ENCODE results near the gene CROCC2.

Gene CROCC2

DNA sequence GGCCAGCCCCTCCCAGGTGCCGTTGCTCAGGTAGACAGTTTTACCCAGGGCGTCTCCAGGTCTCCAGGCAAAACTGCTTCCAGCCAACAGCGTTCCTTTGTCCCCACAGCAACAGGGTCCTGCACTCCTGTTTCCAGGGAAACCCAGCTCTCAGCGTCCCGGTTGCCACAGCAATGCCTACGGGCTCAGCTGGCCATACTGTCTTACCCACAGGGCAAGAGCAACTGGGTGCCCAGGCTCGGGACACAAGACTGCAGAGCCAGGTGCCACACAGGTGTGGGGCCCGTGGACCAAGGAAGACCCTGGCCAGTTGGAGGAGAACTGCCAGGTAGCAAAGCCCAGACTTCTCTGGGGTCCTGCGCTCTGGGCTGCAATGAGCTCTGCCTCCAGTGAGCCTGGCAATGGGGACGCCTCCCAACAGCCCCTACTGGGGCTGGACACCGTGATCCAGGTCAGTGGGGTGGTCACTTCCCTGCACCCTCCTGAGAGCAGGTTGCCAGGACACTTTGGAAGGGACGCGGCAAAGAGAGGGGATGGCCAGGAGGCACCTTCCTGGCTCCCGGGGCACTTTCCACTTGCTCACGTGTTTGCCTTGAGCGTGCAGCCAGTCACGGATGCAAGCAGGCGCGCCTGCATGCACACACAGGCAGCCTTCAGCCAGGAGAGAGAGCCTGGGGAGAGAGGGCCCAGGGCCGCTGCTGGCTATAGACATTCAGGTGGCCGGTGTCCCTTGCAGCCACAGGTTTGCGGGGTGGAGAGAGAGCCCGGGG, at the start of gene CROCC2:
Gene CROCC2, plus strand, starts transcription at position 196 of the 770 bp plus-strand sequence. Its CDS starts 178 bp downstream, at position 374.
- no peak for DNase-seq (ENCODE audit: low read depth in 2 of 2)

DNA sequence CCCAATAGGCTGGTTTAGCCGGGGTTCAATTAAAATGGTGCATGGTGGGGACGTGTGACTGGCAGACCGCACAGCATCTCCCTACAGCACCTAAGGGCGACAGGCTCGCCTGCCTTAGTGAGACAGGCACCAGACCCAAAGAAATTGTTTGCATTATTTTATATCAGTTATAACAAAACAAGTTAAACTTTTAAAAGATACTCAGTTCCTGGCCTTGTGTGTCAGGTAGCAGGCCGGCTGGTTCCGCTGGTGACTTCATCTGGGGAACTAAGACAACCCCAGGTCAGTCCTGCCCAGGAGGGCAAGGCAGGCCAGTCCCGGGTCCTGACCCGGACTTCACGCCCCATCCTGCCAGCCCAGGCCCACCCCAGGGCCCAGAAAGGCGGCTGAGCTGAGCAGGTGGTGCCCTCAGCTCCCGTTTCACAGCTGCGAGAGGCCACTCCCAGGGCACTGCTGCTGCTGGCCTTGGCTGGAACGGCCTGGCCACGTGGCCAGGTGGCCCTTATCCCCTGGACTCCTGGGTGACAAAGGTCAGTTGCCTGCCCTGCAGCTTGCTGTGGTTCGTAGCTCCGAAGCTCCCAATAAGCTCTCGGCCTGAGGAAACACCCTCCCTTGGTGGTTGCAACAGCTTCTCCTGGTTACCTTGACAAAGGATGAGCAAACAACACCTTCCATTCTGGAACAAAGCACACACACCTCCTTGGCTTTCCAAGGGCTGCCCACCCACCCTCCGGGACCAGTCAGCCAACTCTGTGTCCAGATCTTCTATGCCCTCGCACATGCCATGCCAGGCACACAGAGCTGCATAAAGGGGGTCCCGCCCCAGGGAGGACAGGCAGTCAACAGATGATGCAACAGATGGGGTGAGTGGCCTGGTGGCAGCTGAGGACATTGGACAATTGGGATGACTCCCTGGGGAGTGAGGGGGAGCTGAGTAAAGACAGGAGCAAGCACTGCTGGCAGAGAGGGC, 48.8 kb upstream of the CROCC2 start:
- no peak for DNase-seq (ENCODE audit: low read depth in 2 of 2)

- DNase-seq (ENCODE audit: low read depth in 2 of 2): no peak
These were observed 47.8 kb upstream of the CROCC2 start for GRCh38 chr2:240858321-240858720.

DNA sequence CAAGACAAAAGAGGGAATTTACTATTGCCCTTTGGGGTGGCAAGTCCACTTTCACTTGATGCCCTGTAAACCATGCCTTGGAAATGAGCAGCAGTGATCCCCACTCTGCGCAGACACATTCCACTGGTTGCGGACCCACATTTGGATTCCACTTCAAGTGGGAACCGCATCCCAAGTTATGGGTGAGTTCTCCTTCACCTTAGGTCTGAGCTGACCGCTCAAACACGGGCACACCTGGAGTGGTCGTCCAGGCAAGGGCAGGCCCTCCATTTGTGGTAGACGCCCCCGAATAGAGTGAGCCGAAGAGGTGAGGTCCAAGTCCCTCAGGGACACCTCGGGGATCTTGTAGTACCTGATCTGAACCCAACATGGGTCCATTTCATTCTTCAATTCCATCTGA, 47.3 kb upstream of the CROCC2 start:
- no peak for DNase-seq (ENCODE audit: low read depth in 2 of 2)

DNA sequence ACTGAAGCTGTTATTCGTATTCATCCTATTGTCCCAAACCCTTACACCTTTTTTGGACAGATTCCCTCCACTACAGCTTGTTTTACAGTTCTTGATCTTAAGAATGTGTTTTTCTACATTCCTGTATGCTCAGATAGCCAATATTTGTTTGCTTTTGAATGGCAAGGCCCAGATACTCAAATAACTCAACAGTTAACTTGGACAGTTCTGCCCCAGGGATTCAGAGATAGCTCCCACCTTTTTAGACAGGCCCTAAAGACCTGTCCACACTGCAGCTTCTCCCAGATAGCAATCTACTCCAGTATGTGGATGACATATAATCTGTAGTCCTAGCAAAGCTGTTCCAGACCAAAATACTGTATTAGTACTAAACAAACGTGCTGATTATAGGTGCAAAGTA, 44.6 kb upstream of the CROCC2 start:
- DNase-seq (ENCODE audit: low read depth in 2 of 2): no peak

GRCh38 chr2:240864475-240864874, 41.7 kb upstream of the CROCC2 start:
- DNase-seq (ENCODE audit: low read depth in 2 of 2): no peak

DNA sequence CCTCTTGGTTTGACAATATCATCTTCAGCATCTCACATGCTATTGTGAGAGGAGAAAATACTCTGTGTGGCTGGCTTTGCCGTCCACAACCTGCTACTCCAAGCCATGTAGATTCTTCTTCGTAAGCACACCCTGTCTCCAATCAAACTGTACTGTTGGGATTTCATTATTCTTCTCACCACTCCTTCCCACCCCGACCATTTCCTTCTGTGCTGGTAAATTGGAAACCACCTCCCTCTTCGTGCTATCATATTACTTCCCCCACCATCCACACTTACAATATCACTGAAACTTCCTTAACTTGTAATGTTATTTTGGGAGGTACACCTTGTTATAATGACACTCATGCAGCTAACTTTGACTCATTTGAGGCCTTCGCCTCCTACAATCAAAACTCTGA, 40.7 kb upstream of the CROCC2 start:
- DNase-seq (ENCODE audit: low read depth in 2 of 2): no peak

DNA sequence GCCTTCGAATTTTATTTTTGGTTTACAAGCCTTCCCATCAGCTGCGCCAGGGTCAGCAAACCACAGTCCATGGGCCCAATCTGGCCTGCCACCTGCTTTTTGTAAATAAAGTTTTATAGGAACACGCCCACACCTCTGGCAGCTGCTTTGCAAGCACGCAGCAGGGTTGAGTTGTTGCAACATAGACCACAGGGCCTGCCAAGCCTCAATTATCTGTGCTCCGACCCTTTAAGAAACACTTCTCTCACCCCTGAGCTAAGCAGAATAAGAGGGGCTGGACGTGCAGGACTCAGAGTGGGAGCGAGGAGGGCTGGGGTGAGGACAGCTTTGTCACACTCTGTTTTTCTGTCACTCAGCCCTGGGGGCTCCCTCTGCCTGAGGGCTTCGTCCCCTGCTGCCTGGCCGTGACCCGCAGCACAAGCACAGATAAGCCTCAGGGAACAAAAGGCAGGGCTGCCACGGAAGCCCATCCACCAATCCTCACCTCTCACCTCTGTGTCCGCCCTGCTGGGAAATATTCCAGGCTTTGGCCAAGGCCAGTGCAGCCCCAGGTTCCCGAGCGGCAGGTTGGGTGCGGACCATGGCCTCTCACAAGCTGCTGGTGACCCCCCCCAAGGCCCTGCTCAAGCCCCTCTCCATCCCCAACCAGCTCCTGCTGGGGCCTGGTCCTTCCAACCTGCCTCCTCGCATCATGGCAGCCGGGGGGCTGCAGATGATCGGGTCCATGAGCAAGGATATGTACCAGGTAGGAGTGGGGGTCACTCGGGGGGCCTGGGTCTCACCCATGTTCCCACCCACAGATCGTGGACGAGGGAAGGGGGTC, 37.6 kb upstream of the CROCC2 start, which contains the start of gene AGXT:
Gene AGXT, plus strand, starts transcription at position 539 of the 823 bp plus-strand sequence. Its CDS starts 42 bp downstream, at position 581.
- no peak for DNase-seq (ENCODE audit: low read depth in 2 of 2)

- DNase-seq (ENCODE audit: low read depth in 2 of 2): no peak
These were observed 36.8 kb upstream of the CROCC2 start for GRCh38 chr2:240869109-240869955.

DNA sequence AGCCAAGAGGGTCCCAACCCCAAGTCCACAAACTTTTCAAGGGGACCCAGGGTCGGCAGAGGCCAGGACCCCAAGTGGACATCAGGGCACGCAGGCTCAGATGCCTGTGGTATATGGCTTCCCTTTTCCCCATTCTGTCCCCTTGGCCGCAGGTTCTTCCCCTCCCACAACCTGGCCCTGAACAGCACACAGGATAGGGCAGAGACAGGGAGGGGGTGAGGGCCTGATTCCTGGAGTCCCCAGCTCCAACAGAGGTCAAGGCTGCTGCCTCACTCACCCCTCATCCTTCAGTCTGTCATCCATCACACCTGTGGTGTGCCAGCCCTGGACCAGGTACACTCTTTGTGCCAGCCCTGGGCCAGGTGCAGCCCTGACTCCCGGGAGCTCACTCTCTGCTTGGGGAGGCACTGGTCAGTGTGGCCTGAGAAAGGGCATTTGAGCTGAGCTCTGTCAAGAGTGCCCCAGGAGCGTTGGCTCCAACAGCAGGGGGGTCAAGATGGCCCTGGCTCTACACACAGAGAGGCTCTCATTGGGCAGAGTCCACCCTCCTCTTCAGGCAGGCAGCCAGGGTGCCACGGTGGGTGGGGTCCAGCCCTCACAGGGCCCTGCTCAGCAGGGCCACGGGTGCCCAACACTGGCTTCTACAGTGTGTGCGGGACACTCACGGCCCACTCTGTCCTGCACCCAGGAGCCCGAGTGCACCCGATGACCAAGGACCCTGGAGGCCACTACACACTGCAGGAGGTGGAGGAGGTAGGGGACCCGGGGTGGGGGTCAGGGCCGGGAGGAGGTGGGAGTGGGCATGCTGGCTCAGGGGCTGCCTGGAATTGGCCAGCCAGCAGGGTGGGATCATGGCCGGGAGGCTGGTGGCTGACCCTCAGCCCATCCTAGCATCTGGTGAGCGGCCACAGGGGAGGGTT, 35.9 kb upstream of the CROCC2 start:
- DNase-seq (ENCODE audit: low read depth in 2 of 2): no peak

- no peak for DNase-seq (ENCODE audit: low read depth in 2 of 2)
These were observed 34.8 kb upstream of the CROCC2 start for GRCh38 chr2:240871071-240871958.

GRCh38 chr2:240872317-240873097, 33.6 kb upstream of the CROCC2 start:
- no peak for DNase-seq (ENCODE audit: low read depth in 2 of 2)

DNA sequence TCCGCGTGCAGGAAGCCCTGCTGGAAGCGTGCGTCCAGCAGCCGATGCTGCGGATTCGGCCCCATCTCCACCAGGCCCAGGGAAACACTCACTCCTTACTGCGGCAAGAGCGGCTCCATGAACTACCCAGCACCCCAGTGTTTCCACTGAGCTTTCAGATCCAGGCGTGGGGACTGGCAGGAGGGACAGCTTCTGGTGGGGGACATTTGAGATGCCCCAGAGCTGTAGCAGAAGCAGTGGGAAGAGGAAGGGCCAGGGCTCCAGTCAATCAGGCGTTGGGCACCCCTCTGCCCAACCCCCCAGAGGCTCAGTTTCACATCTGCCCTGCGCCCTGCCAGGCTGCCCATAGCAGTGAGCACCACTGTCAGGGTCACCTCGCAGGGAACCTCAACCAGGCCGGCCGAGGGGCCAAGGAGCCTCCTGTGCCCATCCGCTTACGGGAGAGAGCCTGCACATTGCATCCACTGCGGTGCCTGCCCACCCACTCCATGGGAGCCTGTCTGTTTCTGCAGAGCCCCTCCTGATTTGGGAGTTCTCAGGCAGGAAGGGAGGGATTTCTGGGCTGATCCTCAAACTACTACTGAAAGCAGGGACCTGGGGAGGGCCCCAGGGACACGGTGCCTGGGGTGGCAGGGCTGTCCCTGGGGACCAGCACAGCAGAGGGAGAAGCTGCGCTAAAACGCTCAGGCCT, 32.9 kb upstream of the CROCC2 start:
- DNase-seq (ENCODE audit: low read depth in 2 of 2): no peak

GRCh38 chr2:240873805-240874714, 32.1 kb upstream of the CROCC2 start:
- DNase-seq (ENCODE audit: low read depth in 2 of 2): no peak

DNA sequence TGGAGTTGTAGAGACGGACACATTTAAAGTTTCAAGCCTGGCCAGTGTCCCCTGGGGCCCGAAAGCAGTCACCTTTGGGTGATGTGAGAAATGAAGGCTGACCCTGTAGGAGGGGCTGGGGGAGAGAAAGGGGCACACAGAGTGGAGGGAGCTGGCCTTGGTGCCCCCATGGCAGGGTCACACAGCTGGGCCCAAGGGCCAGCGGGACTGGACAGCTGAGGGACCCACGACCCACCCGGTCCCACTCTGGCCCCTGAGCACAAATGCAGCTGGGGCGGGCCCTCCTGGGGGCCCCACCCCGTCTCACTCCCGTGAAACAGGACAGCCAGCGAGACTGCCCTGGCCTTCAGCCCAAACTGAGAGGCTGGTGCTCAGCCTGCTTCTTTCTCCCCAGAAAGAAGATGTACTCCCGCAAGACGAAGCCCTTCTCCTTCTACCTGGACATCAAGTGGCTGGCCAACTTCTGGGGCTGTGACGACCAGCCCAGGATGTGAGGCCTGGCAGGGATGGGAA, 31.4 kb upstream of the CROCC2 start:
- no peak for DNase-seq (ENCODE audit: low read depth in 2 of 2)

Measured in stimulated activated CD4-positive, alpha-beta T cell treated with anti-CD3 and anti-CD28 coated beads, Interleukin-1b, Interleukin-23, amount 100 ng/mL, for 1 hour (primary cell).